GM19455 (cell line): ENCODE measurements around the gene WFDC1.

Experiments
- ATAC-seq: cut with Tn5 transposase; IDR thresholded peaks from one replicate; pipeline ENCODE4 v1.9.1; 2021; ENCODE audit not compliant: unreplicated experiment

WFDC1 gene, protein sequence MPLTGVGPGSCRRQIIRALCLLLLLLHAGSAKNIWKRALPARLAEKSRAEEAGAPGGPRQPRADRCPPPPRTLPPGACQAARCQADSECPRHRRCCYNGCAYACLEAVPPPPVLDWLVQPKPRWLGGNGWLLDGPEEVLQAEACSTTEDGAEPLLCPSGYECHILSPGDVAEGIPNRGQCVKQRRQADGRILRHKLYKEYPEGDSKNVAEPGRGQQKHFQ

DNA sequence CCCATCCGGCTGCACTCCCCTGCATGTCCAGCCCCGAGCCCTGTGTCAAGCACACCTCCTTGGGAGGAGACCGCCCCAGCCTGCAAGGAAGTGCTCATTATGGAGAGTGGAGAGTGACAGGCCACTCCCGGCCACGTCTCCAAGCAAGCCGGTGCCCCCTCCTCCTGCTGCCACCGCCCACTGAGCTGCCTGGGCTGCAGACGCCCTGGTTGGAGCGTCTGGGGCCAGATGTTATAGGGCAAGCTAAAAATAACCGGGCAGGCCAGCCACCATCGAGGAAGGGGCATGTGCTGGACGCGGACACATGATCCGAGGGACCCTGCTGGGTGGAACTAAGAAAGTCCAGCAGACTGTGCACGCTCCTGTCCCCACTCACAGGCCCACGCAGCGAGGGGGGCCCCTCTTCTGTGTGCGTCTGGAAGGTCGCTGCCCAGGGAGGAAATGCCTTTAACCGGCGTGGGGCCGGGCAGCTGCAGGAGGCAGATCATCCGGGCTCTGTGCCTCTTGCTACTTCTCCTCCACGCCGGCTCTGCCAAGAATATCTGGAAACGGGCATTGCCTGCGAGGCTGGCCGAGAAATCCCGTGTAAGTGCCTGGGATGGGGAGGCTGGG, at the start of gene WFDC1:
WFDC1 (plus strand) TSS at position 348 of the 612 bp plus-strand sequence; CDS start at position 442, 94 bp downstream.
- ATAC-seq: no peak

DNA sequence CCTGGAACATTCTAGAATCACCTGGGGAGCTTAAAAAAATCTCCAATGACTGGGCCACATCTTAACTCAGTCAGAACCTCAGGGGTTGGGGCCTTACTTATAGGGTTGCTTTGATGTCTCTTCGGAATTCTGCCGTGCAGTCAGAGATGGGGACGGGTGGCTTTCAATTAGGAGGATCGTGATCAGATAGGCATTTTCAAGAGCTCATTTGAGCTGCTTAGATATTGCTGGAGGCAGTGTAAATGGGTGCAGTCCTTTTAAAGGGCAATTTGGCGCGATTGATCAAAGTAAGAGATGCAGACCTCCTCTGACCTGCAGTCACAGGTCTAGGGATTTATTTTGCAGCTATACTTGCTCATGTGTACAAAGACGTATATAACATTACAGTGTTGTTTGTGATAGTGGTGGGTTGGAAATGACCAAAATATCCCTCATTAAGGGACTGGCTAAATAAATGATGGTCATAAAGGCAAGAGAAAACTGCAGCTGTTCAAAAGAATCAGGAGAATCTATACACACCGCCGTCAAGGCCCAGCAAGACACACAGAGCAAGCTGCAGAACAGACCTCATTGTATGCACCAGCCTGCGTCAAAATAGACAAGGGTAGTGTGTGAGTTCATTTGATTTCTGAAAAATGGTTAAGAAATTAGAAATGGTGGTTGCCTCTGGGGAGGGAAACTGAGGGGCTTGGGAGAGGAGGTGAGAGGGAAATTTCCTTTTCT, 48.6 kb upstream of the WFDC1 start:
- no peak for ATAC-seq

DNA sequence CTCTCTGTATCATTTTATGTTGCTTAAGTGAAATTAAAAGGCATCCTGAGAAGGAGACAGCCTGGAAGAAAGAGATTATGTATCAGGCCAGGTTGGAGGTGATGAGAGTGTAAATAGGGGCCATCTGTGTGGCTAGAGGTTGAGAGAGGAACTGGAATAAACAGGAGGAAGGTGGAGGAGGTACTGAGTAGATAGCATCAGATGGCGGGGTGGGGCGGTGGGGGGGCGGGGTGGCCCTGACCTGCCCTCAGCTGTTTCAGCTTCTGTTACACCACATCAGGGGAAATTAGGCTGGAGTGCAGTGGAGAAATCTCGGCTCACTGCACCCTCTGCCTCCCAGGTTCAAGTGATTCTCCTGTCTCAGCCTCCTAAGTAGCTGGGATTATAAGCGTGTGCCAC, 48.0 kb upstream of the WFDC1 start:
- no peak for ATAC-seq

DNA sequence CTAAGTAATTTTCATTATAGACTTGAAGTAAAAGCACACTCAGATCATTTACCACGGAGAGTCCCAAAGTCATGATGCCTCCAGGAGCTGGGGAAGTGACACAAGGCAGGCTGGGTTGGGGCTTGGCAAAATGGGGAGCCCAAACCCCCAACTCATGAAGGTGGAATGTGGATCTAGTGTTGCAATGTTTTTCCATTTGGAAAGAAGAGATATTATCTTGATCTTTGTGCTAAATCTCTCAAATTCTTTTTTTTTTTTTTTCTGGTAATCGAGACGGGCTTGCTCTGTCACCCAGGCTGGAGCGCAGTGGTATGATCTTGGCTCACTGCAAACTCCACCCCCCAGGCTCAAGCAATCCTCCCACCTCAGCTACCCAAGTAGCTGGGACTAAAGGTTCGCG, 47.3 kb upstream of the WFDC1 start:
- ATAC-seq: no peak

DNA sequence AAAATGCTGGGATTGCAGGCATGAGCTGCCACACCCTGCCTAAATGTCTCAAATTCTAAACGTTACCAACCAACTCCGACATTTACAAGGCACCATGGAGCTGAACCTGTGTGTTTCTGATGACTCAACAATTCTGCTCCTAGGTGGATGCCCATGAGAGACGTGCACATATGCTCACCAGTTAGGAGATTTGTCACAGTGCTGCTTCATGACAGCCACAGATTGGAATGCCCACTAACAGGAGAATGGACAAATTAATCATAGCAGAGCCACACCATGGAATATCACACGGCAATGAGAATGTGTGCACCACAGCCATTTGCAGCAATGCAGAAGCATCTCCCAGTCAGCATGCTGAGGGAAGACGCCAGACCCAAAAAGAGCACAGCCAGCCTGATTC, 46.8 kb upstream of the WFDC1 start:
- ATAC-seq: no peak

DNA sequence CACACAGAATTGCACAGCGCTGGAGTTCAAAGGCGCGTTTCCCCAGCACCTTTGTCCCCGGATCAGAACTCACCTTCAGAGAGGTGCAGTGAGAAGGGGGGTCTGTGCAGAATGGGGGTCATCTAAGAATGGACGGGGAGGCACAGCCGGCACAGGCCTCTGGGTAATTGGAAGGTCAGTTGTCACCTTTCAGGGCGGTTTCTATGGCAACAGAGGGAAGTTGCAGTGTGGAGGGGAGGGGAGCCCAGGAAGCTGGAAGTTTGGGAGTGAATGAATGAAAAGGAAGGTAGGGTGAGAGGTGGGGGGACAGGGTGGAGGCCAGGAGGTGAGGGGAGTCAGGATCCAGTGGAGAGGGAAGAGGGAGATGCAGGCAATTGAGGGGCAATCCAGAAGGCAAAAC, 42.5 kb upstream of the WFDC1 start:
- no peak for ATAC-seq

DNA sequence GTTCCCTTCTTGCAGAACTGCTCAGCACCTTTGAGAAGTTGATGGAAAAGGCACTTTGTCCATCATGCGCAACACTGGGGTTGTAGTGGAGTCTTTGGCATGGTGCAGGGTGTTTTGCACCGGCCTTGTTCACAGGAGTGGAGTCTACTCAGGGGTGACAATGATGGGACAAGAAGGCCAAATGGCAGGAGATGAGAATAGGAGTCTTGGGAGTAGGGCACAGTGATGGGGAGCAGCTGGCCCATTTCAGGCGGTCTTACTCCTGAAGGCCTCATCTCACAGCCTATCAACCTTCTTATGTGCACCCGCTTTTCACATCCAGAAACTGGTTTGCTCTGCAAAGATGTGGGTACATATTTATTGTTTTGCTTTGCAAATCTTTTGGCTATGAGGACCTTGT, 41.5 kb upstream of the WFDC1 start:
- ATAC-seq: no peak

DNA sequence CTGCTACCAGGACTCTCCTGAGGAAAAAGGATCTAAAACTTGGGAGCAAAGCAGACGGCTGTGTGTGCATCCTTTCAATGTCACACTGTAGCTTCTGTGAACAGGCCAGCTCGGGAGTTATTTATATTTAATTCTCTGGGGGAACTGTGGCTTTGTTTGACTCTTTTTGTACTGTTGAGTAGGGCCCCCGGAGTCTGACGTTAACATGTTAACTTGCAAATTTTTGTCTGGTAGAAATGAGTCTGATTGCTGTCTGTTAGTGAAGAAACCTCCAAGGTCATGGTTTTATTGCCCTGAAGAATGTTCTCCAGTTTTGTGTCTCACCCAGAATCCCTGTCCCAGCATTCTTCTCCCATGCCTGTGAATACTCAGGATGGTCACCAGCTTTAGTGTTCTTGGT, 40.6 kb upstream of the WFDC1 start:
- no peak for ATAC-seq

DNA sequence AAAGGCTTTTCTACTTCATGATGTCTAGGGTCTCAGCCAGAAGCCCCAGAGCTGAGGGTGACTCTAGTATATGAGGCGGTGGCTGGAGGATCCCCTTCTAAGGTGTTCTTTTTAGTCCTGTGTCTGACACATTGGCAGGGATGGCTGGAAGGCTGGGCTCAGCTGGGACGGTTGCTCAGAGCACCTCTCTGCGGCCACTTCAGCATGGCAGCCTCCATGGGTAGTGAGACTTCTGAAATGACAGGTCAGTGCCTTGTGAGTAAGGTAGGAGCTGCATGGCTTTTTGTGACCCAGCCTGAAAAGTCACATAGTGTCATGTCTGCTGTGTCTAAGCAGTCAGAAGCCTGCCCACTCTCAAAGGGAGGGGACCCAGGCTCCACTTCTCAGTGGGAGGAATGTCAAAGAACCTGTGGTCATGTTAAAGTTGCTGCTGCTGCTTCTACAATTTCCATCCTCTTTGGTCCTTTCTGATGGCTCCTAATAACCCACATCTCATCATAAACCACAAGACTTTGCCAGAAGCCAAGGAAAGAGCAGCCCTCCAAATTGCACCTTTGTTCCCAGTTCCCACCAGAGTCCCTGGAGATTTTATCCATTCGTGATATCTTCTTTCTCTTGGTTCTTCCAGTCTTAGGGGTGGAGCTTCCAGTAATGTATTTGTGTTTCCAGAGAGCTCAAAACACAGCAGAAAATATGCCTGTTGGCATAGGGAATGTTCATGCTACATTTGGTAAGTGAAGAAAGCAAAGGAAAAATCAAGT, 39.4 kb upstream of the WFDC1 start:
- no peak for ATAC-seq

DNA sequence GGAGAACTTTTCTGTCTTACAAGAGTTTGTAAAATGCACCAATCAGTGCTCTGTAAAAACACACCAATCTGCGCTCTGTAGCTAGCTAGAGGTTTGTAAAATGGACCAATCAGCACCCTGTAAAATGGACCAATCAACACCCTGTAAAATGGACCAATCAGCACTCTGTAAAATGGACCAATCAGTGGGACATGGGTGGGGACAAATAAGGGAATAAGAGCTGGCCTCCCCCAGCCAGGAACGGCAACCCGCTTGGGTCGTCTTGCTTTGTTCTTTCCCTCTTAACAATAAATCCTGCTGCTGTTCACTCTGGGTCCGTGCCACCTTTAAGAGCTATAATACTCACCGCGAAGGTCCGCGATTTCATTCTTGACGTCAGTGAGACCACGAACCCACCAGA, 36.4 kb upstream of the WFDC1 start:
- ATAC-seq: no peak

DNA sequence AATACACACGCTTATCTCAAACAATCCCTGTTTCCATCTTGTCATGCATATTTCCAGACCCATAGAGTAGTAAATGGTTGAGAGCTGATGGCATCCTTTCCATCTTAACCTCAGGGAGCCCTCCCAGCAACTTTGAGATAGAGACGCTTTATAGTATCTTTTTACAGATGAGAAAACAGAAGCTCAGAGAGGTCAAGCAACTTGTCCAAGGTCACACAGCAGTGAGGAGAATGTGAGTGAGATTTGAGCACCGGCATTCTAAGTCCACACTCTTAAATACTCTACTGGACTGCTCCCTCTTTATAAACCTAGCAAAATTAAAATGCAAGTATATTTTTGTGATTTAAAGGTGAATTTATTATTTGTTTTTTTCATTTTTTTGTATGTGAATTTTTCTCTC, 35.0 kb upstream of the WFDC1 start:
- no peak for ATAC-seq

DNA sequence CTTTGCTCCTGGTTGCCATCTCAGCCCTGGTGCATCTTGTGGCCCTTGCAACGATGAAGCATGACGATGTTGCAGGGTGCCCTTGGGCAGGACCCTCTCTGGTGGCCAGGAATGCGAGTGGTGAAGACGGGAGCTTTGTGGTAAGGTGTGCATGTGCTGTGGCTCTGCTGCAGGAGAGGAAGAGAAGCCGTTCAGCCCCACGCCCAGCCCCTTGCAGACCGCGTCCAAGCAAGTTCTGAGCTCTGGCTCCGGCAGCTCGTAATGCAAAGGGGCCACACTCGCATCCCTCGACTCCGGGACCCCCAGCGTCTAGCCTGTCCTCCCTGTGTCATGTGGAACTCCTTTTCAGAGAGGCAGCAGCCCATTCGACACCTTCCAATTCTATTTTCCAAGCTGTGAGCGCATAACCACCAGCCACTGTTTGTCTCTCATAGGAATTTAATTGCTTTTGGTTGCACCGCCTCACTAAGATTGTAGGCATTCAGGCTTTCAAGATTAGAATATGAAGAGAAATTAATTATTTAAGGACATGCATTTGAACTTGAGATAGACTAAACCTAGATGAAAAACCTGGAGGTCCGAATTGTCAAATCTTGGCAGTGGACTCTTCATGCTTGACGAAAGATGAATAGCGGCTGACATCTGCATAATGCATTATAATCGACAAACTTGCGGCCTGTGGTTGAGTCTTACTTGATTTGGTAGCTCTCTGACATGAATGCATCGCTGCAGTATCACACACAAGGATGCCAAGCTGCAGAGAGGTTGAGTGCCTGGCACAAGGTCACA, 33.7 kb upstream of the WFDC1 start:
- no peak for ATAC-seq

DNA sequence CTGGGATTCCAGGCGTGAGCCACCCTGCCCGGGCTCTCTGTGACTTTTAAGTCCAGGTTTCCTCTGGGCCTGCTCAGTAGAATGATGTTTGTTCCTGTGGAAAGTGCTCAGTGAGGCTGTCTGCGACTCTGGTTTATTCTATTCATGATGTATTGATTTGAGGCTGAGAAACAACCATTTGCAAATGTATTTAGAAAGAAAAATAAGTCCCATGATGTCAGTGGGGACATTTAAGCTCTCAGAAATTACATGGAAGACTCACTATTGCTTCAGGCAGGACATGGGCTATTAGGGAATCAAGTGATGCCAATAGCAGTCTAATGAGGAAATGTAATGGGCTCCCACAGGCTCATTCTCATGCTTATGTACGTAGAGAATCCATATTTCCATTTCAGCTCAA, 32.6 kb upstream of the WFDC1 start:
- no peak for ATAC-seq

DNA sequence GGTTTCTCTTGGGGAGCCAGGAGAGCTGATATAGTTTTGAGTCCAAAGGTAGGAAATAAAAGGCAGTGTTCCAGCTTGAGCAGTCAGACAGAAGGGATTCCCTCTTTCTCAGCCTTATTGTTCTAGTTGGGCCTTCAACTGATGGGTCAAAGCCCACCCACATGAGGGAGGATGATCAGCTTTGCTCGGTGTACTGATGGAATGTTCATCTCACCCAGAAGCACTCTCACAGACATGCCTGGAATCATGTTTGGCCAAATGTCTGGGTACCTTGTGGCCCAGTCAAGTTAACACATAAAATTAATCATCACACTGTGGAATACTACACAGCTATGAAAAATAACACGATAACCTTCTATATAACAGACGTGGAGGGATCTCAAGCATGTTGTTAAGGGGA, 31.7 kb upstream of the WFDC1 start:
- no peak for ATAC-seq

DNA sequence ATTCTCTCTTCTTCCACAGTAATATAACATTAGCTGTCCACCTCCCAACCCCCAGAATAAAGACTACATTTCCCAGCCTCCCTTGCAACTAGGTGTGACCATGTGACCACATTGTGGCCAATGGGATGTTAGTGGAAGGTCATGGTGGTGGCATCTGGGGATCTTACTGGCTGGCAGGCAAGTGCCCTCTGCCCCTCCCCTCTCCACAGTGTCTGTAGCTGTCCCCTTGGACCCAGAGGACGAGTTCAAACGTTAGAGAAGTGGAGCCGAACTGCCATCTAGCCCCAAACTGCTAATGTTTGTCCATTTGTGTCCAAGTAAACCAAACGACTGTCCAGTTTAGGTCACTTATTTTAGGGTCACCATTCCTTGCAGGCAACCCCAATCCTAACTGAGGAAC, 28.2 kb upstream of the WFDC1 start:
- no peak for ATAC-seq

DNA sequence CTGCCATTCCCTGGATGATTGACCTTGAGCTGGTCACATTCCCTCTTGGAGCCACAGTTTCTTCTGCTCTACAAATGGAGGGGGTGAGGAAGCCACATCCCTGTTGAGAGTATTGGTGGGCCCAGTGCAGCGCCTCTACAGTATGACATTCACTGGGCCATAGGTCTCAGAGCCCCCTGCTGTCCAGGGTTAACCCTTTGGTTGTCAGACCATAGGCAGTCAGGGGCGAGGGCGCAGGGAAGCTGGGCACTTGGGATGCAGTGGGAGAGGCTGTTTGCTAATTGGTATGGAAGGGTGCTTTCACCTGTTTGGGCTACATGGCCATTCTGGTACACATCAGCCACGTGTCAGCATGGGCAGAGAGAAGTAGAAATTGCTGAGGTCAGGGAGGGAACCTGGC, 27.3 kb upstream of the WFDC1 start:
- no peak for ATAC-seq

DNA sequence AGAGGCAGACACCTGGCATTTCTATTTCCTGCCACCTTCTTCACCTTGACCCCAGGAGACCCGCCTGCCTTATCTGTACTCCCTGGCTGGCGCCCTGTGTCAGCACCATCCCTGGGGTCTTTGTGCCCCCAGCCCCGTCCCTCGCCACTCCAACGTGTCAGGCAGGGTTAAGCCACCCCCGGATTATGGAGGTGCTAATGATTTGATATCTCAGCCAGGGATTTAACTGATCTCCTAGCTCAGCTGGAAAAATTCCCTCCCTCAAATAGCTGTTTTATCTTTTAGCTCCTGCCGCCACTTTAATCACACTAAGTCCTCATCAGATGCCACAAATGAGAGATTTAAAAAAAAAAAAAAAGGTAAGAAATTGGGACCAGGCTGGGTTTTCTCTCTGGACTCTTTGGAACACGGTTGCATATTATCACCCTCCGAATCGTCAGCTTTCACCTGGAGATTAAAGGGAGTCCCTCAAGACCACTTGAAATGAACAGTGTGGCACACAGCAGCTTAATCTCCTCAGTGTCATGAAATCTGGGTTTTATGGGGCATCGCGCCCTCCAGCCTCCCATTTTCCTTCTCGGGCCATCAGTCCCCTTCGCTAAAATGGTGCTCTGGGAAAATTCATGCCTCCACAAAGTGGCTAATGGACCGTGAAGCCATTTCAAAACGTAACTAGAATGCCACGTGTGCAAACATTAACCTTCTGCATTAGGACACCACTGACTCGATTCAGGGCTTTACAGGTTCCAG, 26.2 kb upstream of the WFDC1 start:
- ATAC-seq: no peak

DNA sequence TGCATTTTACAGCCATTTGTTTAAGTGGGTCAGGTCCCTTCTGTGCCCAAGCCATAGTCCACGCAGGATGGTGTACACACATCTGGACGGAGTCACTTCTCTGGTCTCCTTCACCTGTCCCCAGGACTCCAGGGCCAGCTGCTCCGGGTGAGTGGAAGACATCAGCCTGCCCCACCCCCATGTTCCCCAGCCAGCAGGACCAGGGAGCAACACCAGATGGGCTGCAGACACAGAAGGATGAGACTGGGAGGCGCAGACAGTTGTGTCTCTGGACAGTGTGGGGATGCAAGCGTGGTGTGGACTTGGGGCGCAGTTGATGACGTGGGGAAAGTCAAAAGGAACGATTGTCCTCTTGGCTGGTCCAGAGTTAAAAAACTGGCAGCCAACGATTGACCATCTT, 24.6 kb upstream of the WFDC1 start:
- no peak for ATAC-seq

DNA sequence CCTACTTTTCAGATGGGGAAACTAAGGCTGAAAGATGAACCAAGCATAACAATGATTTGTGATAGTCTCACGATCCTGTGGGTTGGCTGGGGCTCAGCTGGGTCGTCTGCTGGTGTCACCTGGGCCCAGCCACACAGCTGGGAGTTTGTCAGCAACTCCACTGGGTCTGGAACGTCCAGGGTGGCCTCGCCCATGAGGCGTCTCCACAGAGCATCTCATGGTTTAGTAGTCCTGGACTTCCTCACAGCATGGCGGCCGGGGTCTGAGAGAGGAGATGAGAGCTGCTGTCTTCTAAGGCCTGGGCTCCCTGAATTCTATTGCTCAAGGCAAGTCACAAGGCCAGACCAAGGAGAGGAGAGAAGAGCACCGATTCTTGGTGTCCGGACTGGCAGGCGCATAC, 24.1 kb upstream of the WFDC1 start:
- no peak for ATAC-seq

DNA sequence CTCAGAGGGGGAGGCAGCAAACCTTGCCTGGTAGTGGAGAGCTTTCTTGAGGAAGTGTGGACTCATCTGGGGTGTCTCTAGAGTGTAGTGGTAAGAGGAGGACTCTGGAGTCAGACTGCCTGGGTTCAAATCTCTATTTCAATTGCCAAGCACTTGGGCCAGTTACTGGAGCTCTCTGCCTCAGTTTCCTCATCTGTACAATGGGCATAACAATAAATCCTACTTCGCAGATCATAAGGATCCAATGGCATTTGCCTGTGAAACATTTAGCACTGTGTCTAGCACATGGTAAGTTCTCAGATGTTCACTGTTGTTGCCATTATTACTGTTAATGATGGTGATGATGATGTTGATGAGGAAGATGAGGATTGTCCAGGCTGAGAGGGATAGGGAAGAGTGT, 23.6 kb upstream of the WFDC1 start:
- no peak for ATAC-seq
